Measurements from ENCODE around the gene PITPNC1.
A peak's percentile ranks its signal among the peaks of the same experiment; 100 is the strongest.
"Not testable (repeated sequence)": the region's sequence is repeated elsewhere in the genome, so short reads cannot be mapped to it uniquely, and the experiment has no call there.

Gene PITPNC1

DNA sequence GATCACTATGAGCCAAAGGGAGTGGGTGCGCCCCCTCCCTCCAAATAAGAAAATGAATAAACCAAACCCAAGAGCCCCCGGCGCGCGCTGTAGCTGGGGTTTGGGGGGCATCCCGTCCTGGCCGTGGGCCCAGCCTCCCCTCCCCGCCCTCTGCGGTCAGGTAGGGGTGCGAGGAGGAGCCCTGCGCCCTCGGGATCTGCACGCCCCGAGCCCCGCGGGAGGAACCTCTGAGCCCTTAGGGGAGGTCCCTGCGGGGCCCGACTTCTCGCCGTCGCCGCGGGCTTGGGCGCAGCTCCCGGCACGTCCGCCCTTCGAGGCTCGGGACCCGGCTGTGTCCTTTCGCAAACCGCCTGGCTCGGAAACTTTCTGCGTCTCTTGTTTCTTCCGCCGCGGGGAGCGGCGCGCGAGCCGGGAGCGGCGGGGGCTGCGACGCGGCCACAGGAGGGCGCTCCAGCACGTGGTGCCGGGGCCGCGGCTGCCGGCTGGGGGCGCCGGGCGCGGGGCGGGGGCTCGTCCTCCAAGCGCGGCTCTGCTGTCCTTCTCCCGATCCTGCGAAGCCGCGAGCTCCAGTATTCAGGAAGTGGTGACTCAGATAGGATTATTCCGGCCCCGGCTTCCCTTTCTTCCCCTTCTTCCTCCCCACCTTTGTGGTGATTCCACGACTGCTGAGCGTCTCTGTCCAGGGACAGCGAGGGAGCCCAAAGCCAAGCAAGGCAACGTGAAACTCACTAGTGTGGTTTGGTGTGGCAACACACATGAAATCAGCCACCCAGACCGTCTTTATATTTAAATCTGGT, 1.6 kb downstream of the PITPNC1 start:
- TF ChIP-seq, protein P1, sequence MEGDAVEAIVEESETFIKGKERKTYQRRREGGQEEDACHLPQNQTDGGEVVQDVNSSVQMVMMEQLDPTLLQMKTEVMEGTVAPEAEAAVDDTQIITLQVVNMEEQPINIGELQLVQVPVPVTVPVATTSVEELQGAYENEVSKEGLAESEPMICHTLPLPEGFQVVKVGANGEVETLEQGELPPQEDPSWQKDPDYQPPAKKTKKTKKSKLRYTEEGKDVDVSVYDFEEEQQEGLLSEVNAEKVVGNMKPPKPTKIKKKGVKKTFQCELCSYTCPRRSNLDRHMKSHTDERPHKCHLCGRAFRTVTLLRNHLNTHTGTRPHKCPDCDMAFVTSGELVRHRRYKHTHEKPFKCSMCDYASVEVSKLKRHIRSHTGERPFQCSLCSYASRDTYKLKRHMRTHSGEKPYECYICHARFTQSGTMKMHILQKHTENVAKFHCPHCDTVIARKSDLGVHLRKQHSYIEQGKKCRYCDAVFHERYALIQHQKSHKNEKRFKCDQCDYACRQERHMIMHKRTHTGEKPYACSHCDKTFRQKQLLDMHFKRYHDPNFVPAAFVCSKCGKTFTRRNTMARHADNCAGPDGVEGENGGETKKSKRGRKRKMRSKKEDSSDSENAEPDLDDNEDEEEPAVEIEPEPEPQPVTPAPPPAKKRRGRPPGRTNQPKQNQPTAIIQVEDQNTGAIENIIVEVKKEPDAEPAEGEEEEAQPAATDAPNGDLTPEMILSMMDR (conservative IDR thresholded peaks at IDR 0.05; ENCODE audit: low read depth, low read length) = peak; percentile 31
- peak overlapping the region; percentile 72 for H3K4me3 ChIP-seq (ENCODE audit: low read depth, low read length)
- DNase-seq (ENCODE audit: low read depth) = peak; percentile 74

DNA sequence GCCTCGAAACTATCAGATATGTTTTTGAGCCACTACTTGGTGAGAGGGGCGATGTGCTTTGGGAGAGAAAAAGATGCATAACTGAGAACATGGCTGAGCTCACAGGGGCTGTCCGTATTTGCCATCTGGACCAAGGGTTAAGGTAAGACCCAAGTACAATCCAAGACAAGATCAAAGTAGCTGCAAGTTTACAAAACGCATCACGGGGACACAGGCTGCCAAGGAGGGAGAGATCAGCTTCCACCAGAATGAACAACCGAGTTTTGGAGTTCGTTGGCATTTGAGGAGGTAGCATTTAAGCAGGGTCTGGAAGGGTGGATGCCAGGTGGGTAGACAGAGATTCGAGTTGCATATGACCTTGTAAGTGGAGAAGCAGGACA, 2.2 kb downstream of the PITPNC1 start:
- TF ChIP-seq, protein P1 (conservative IDR thresholded peaks at IDR 0.05; ENCODE audit: low read depth, low read length) = no peak

DNA sequence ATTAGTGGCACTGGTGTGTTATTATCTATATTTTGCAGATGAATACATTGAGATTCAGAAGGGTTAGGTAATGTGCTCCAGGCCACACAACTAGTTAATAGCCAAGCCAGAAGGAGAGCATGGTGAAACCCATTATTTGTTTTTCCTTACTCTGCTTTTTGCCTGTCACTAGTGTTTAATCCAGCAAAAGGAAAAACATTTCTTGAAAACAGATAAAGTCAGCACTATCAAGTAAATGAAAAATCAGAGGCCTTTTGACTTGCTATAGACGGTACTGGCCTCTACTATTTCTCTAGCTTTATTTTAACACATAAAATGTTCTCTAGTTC, 4.8 kb downstream of the PITPNC1 start:
- TF ChIP-seq, protein P1 (conservative IDR thresholded peaks at IDR 0.05; ENCODE audit: low read depth, low read length) = no peak
- no peak for DNase-seq (ENCODE audit: low read depth)
- no peak overlapping the region for H3K4me3 ChIP-seq (ENCODE audit: low read depth, low read length)

More for the DNA sequence above, 2.2 kb downstream of the PITPNC1 start:
- no peak for DNase-seq (ENCODE audit: low read depth)
- peak overlapping the region; percentile 72 for H3K4me3 ChIP-seq (ENCODE audit: low read depth, low read length)

DNA sequence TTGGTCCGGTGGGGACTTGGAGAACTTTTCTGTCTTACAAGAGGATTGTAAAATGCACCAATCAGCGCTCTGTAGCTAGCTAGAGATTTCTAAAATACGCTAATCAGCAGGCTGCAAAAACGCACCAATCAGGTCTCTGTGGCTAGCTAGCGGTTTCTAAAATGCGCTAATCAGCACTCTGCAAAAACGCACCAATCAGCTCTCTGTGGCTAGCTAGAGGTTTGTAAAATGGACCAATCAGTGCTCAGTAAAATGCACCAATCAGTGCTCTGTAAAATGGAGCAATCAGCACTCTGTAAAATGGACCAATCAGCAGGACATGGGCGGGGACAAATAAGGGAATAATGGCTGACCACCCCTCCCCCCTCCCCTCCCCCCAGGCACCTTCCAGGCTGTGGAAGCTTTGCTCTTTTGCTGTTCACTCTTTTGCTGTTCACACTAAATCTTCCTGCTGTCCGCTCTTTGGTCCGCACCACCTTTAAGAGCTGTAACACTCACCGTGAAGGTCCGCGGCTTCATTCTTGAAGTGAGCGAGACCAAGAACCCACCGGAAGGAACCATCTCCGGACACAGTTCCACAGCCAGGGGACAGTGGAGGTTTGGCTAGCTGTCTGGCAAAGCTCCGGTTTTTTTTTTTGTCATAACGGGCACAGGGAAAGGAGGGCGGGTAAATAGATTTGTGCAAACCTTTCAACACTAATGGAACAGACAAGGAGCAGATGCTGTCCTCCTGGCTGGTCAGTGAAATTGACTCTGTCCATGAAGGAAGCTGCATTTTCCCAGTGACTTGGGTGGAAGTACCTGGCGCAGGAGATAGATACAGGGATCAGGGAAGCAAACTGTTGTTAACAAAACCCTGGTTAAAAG, 8.3 kb downstream of the PITPNC1 start:
- TF ChIP-seq, protein P1 (conservative IDR thresholded peaks at IDR 0.05; ENCODE audit: low read depth, low read length) = no peak
- DNase-seq (ENCODE audit: low read depth) = no peak

DNA sequence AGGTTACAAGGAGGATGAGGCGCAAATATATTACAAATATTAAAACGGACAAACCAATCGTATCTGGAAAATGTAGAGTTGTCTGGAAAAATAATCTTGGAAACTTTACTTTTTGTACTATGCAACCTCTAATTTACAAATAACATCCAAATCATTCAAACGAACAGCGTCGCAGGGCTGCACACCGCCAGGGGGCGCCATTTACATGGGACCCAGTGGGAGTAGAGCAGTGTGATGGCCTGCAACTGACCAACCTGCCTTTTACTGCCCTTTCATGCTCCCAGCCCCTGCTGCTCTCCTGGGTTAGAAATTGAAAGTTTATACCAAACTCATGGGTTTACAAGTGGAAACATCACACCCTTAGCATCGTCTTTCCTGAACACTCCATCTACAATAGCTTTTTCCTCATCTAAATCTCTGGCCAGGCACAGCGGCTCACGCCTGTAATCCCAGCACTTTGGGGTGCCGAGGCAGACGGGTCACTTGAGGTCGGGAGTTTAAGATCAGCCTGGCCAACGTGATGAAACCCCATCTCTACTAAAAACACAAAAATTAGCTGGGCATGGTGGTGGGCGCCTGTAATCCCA, 10.0 kb downstream of the PITPNC1 start:
- TF ChIP-seq, protein P1 (conservative IDR thresholded peaks at IDR 0.05; ENCODE audit: low read depth, low read length) = peak; percentile 77
- no peak overlapping the region for H3K4me3 ChIP-seq (ENCODE audit: low read depth, low read length)
- peak; percentile 32 for DNase-seq (ENCODE audit: low read depth)

More for the DNA sequence above, 8.3 kb downstream of the PITPNC1 start:
- H3K4me3 ChIP-seq (ENCODE audit: low read depth, low read length) = no peak overlapping the region

DNA sequence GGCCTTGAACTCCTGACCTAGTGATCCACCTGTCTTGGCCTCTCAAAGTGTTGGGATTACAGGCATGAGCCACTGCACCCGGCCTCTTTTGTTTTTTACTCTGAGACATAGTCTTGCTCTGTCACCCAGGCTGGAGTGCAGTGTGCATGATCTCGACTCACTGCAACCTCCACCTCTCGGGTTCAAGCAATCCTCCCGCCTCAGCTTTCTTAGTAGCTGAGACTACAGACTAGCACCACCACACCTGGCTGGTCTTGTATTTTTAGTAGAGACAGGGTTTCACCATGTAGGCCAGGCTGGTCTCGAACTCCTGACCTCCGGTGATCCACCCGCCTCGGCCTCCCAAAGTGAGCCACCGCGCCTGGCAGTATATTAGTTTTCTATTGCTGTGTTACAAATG, 11.5 kb downstream of the PITPNC1 start:
- DNase-seq (ENCODE audit: low read depth) = not testable (repeated sequence)

DNA sequence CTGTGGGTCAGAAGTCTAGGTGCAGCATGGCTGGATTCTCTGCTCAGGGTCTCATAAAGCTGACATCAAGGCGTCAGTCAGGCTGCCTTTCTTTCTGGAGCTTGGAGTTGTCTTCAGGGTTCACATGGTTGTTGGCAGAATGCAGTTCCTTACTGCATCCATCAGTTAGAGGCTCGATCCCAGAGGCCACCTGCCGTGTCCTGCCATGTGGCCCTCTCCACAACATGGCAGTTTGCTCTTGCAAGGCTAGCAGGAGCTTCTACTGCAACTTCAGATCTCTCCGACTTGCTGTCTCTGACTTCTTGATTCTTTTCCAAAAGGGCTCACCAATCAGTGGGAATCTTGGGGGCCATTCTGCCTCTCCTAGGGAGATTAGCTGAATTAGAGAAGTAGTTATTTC, 11.9 kb downstream of the PITPNC1 start:
- H3K4me3 ChIP-seq (ENCODE audit: low read depth, low read length) = no peak overlapping the region
- no peak for DNase-seq (ENCODE audit: low read depth)
- TF ChIP-seq, protein P1 (conservative IDR thresholded peaks at IDR 0.05; ENCODE audit: low read depth, low read length) = no peak

More for the DNA sequence above, 11.5 kb downstream of the PITPNC1 start:
- not testable (repeated sequence) for H3K4me3 ChIP-seq (ENCODE audit: low read depth, low read length)

Measured in choroid plexus epithelial cell (primary cell).